Upper lobe of right lung (tissue), 1 donor: ENCODE results near the gene FLRT2. TPM values are rescaled to one million over a fixed set of nuclear protein-coding genes. Genes with fewer than 3 reads are reported as not detected.

Experiments used
- ATAC-seq: fragments of 200-7000 bp; cut with Tn5 transposase; one replicate; pipeline ENCODE4 v1.9.1; 2020; ENCODE audit warnings: mild to moderate bottlenecking, moderate library complexity
- DNase-seq: peaks from one replicate; pipeline ENCODE4 v3.0.0-alpha.2; 2020
- H3K27ac ChIP-seq: fragments of 200-600 bp; one replicate; pipeline ENCODE4 v1.8.0; 2022
- H3K27me3 ChIP-seq: fragments of 200-600 bp; one replicate; pipeline ENCODE4 v1.8.0; 2022; ENCODE audit warnings: mild to moderate bottlenecking
- H3K36me3 ChIP-seq: fragments of 200-600 bp; one replicate; pipeline ENCODE4 v1.8.0; 2022
- H3K4me1 ChIP-seq: fragments of 200-600 bp; one replicate; pipeline ENCODE4 v1.8.0; 2022
- H3K4me3 ChIP-seq: fragments of 200-600 bp; one replicate; pipeline ENCODE4 v1.8.0; 2022; ENCODE audit warnings: mild to moderate bottlenecking
- H3K9me3 ChIP-seq: fragments of 200-600 bp; one replicate; pipeline ENCODE4 v1.8.0; 2022
- intact Hi-C: fragments of 100-400 bp; cut with DNase I; formaldehyde crosslinking; loops from one replicate; pipeline ENCODE4 v1.11.0; 2022
- total RNA-seq: library from RNA; stranded (reverse); fragmentation: NEBNext Ultra II Directional; extraction: Animal tissue kit (Norgen Biotek cat#: 25700); gene quantifications from one replicate; pipeline ENCODE4 v1.2.1, GENCODE V29; 2021
- TF ChIP-seq, protein P1 (sequence below): fragments of 200-600 bp; IDR thresholded peaks from one replicate; pipeline ENCODE4 v1.8.0; 2022; ENCODE audit warnings: antibody characterized with exemption
- donor health status: DM: no; HTN: yes; CAD: no; lungs with severe emphysema.

Gene FLRT2
- total RNA-seq, 1 donor from 2014 or later, result 13.3 TPM

DNA sequence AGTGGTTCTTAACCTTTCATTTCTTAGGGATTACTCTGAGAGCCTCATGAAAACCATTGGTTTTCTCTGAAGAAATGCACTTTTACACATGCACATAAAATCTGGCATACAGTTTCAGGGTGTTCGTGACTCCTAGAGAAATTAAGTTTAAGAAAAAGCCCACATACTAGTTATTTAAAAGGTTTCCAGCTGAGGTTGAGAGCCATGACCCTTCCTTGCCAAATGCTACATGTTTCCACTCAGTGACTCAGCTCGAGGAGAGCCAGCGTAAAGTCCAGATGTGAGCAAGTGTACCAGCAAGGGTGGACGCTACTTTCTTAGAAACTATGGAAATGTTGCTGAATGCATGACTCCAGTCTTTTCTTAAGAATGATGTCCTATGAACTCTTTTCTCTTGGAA, 42.7 kb upstream of the FLRT2 start:
- H3K27me3 ChIP-seq, result no peaks in the 10 kb centered on the region
- no peak overlapping the region for H3K4me3 ChIP-seq
- no peak for ATAC-seq
- intact Hi-C loops, result no loop called here
- no peak overlapping the region for H3K27ac ChIP-seq
- DNase-seq, result no peak
- TF ChIP-seq, protein P1, sequence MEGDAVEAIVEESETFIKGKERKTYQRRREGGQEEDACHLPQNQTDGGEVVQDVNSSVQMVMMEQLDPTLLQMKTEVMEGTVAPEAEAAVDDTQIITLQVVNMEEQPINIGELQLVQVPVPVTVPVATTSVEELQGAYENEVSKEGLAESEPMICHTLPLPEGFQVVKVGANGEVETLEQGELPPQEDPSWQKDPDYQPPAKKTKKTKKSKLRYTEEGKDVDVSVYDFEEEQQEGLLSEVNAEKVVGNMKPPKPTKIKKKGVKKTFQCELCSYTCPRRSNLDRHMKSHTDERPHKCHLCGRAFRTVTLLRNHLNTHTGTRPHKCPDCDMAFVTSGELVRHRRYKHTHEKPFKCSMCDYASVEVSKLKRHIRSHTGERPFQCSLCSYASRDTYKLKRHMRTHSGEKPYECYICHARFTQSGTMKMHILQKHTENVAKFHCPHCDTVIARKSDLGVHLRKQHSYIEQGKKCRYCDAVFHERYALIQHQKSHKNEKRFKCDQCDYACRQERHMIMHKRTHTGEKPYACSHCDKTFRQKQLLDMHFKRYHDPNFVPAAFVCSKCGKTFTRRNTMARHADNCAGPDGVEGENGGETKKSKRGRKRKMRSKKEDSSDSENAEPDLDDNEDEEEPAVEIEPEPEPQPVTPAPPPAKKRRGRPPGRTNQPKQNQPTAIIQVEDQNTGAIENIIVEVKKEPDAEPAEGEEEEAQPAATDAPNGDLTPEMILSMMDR, result no peak
- no peaks in the 10 kb centered on the region for H3K36me3 ChIP-seq
- no peaks in the 10 kb centered on the region for H3K4me1 ChIP-seq
- H3K9me3 ChIP-seq, result no peaks in the 10 kb centered on the region

DNA sequence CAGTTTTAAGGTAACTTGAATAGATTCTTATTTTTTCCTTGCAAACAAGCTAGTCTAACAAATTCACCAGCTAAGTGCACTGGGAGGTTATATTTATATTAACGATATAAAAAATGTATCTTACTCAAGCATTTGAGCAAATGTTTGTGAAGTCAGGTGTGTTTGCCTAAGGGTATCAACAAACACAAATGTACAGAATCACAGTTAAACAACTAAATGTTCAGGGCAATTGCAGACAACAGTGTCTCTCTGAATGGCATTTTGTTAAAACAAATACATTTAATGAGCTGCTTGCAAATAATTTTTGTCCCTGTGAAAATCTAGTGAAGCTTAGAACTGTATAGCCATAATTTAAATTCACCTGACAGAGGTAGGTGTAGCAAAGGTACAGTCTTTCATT, 28.2 kb upstream of the FLRT2 start:
- Histone ChIP-seq H3K36me3 (no peaks in the 10 kb centered on the region), H3K4me3 (no peak overlapping the region), H3K27me3 (no peaks in the 10 kb centered on the region), H3K9me3 (no peaks in the 10 kb centered on the region), H3K4me1 (no peaks in the 10 kb centered on the region), H3K27ac (no peak overlapping the region)
- ATAC-seq (no peak), DNase-seq (no peak)
- intact Hi-C loops, result no loop called here
- TF ChIP-seq, protein P1, result no peak

GRCh38 chr14:85508863-85509262, 21.1 kb upstream of the FLRT2 start:
- TF ChIP-seq, protein P1, result no peak
- no peak for DNase-seq
- Histone ChIP-seq H3K27ac (no peak overlapping the region), H3K27me3 (peaks cover 7% of the 10 kb centered on the region), H3K4me1 (no peaks in the 10 kb centered on the region), H3K4me3 (no peak overlapping the region), H3K9me3 (no peaks in the 10 kb centered on the region), H3K36me3 (no peaks in the 10 kb centered on the region)
- ATAC-seq, result no peak
- intact Hi-C loops, result no loop called here

DNA sequence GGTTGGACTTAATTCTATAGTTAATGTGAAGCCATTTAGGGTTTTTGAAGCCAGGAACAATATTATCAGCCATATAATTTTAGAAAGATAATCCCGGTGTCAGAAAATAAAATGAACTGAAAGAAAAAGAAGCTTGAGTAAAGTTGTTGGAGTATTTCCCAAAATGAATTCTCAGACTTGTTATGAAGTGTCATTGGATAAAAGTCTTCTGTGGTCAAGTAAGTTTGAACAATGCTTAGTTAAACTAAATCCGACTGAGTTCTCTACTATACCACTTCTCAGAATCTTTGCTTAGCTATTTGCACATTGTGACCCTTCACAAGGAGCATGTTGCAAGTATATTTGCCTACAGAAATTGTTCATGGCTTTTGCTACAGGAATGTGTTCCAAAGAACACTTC, 17.5 kb upstream of the FLRT2 start:
- peaks cover 6% of the 10 kb centered on the region for H3K27me3 ChIP-seq
- no peaks in the 10 kb centered on the region for H3K9me3 ChIP-seq
- ATAC-seq, result peak; percentile 61
- H3K4me1 ChIP-seq, result no peaks in the 10 kb centered on the region
- no peak for DNase-seq
- H3K27ac ChIP-seq, result no peak overlapping the region
- H3K36me3 ChIP-seq, result no peaks in the 10 kb centered on the region
- intact Hi-C loops, result no loop called here
- TF ChIP-seq, protein P1, result no peak
- H3K4me3 ChIP-seq, result no peak overlapping the region

DNA sequence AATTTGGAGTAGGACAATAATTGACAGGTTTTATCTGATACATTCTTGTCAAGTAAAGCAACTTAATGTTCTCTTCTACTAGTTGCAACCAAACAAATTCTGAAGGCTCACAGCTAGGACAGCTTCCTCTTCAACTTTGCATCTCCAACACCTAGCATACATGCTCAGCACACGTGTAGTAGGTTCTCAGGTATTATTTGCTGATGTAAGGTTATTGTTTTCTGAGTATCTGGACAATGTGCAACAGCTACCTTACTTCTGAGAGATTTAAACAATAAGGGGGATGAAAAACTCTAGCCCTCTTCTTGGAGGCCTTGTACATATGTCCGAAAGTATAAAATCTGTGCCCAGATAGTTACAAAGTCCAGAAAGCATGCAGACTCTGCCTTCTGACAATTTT, 15.5 kb upstream of the FLRT2 start:
- ATAC-seq (no peak), DNase-seq (no peak)
- H3K27ac ChIP-seq, result no peak overlapping the region
- intact Hi-C loops, result no loop called here
- no peaks in the 10 kb centered on the region for H3K4me1 ChIP-seq
- H3K9me3 ChIP-seq, result no peaks in the 10 kb centered on the region
- no peaks in the 10 kb centered on the region for H3K27me3 ChIP-seq
- H3K36me3 ChIP-seq, result no peaks in the 10 kb centered on the region
- no peak overlapping the region for H3K4me3 ChIP-seq
- TF ChIP-seq, protein P1, result no peak
